Measurements from ENCODE around the gene RELN. TPM values are rescaled to one million over a fixed set of nuclear protein-coding genes. Genes with fewer than 3 reads are reported as not detected.
"Not testable (repeated sequence)": the region's sequence is repeated elsewhere in the genome, so short reads cannot be mapped to it uniquely, and the experiment has no call there.

The RELN gene
- total RNA-seq, 2 experiments from 2014 or later = not detected

DNA sequence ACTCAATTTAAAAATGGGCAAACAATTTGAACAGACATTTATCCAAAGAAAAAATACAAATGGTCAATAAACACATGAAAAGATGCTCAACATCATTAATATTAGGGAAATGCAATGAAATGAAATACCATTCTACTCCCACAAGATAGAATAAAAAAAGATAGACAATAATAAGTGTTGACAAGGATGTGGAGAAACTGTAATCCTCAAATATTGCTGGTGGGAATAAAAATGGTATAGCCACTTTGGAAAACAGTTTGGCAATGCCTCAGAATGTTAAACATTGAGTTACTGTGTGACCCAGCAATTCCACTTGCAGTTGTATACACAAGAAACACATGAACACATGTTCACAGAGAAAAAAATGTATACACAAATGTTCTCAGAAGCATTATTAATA lies 197.6 kb downstream of the RELN start:
- H3K4me3 Mint-ChIP-seq = no peak overlapping the region
- POLR2A ChIA-PET = no interaction called here

DNA sequence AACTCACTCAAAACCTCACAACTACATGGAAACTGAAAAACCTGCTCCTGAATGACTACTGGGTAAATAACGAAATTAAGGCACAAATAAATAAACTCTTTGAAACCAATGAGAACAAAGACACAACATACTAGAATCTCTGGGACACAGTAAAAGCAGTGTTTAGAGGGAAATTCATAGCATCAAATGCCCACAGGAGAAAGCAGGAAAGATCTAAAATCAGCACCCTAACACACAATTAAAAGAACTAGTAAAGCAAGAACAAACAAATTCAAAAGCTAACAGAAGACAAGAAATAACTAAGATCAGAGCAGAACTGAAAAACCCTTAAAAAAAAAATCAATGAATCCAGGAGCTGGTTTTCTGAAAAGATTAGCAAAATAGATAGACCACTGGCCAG lies 202.4 kb downstream of the RELN start:
- ATAC-seq (ENCODE audit: poor library complexity); H3K27ac ChIP-seq (ENCODE audit: low read depth in 1 of 2, low read length in 2 of 2); H3K27ac Mint-ChIP-seq; H3K4me1 Mint-ChIP-seq (ENCODE audit: low read depth); H3K36me3 ChIP-seq (ENCODE audit: insufficient read depth, low read length); intact Hi-C loops (cut with DNase I, micrococcal nuclease); H3K4me3 ChIP-seq (ENCODE audit: low read length); H3K27me3 ChIP-seq (ENCODE audit: control insufficient read depth in 1 of 2, insufficient read depth in 2 of 2, low read length in 2 of 2); H3K9me3 ChIP-seq (ENCODE audit: control insufficient read depth in 1 of 2, insufficient read depth in 1 of 2, low read length in 2 of 2); DNase-seq; H3K36me3 Mint-ChIP-seq (ENCODE audit: low read depth); CTCF ChIA-PET; H3K4me3 Mint-ChIP-seq; H3K9me3 Mint-ChIP-seq; H3K4me1 ChIP-seq (ENCODE audit: insufficient read depth, low read length); POLR2A ChIA-PET: not testable (repeated sequence)
- peaks cover 14% of the 10 kb centered on the region for H3K27me3 Mint-ChIP-seq

More for the DNA sequence above, 197.6 kb downstream of the RELN start:
- H3K9me3 ChIP-seq (ENCODE audit: control insufficient read depth in 1 of 2, insufficient read depth in 1 of 2, low read length in 2 of 2) = no peaks in the 10 kb centered on the region
- Mint-ChIP-seq H3K27me3 (peaks cover 2% of the 10 kb centered on the region), H3K27ac (no peak overlapping the region), H3K9me3 (peaks cover under 1% of the 10 kb centered on the region), H3K36me3 (ENCODE audit: low read depth) (no peaks in the 10 kb centered on the region), H3K4me1 (ENCODE audit: low read depth) (no peaks in the 10 kb centered on the region)
- H3K4me3 ChIP-seq (ENCODE audit: low read length) = no peak overlapping the region
- no peaks in the 10 kb centered on the region for H3K4me1 ChIP-seq (ENCODE audit: insufficient read depth, low read length)
- DNase-seq (no peak), ATAC-seq (ENCODE audit: poor library complexity) (no peak)
- CTCF ChIA-PET = no interaction called here
- intact Hi-C loops (cut with DNase I, micrococcal nuclease) = no loop called here
- H3K27me3 ChIP-seq (ENCODE audit: control insufficient read depth in 1 of 2, insufficient read depth in 2 of 2, low read length in 2 of 2) = no peaks in the 10 kb centered on the region
- H3K36me3 ChIP-seq (ENCODE audit: insufficient read depth, low read length) = no peaks in the 10 kb centered on the region
- no peak overlapping the region for H3K27ac ChIP-seq (ENCODE audit: low read depth in 1 of 2, low read length in 2 of 2)
- TF ChIP-seq, protein P1, sequence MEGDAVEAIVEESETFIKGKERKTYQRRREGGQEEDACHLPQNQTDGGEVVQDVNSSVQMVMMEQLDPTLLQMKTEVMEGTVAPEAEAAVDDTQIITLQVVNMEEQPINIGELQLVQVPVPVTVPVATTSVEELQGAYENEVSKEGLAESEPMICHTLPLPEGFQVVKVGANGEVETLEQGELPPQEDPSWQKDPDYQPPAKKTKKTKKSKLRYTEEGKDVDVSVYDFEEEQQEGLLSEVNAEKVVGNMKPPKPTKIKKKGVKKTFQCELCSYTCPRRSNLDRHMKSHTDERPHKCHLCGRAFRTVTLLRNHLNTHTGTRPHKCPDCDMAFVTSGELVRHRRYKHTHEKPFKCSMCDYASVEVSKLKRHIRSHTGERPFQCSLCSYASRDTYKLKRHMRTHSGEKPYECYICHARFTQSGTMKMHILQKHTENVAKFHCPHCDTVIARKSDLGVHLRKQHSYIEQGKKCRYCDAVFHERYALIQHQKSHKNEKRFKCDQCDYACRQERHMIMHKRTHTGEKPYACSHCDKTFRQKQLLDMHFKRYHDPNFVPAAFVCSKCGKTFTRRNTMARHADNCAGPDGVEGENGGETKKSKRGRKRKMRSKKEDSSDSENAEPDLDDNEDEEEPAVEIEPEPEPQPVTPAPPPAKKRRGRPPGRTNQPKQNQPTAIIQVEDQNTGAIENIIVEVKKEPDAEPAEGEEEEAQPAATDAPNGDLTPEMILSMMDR (IDR thresholded peaks at IDR 0.05) = no peak

DNA sequence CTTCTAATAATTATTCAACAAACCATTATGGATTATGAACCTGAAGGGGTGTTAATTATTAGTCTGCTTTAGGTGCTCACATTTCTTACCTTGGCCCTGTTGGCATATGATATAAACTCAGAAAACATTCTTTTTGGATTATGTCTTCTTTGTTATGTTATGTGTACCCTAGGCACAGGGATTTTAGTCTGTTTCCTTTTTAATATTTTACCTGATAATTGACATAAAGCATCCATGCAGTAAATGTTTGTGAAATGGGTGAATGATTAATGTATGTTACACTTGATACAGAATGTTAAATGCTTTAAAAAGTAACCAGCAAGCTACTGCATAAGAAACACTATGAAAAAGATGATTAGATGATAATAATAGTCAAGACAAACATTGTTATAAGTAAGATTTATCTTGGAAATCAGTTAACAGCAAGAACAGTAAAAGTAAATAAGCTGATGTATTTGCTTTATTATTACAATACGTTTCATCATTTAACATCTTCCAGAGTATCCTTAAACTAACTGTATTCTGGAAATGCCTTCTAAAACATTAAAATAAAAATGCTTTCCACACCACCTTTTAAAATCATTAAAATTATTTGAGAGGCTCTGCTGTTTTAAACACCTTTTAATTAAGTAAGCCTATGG lies 204.7 kb downstream of the RELN start:
- DNase-seq (no peak), ATAC-seq (ENCODE audit: poor library complexity) (no peak)
- intact Hi-C loops (cut with DNase I, micrococcal nuclease) = no loop called here
- Mint-ChIP-seq H3K27ac (no peak overlapping the region), H3K27me3 (peaks cover 19% of the 10 kb centered on the region), H3K36me3 (ENCODE audit: low read depth) (no peaks in the 10 kb centered on the region), H3K4me3 (no peak overlapping the region), H3K4me1 (ENCODE audit: low read depth) (no peaks in the 10 kb centered on the region), H3K9me3 (peaks cover 4% of the 10 kb centered on the region)
- no peak overlapping the region for H3K4me3 ChIP-seq (ENCODE audit: low read length)
- no peaks in the 10 kb centered on the region for H3K4me1 ChIP-seq (ENCODE audit: insufficient read depth, low read length)
- no peaks in the 10 kb centered on the region for H3K27me3 ChIP-seq (ENCODE audit: control insufficient read depth in 1 of 2, insufficient read depth in 2 of 2, low read length in 2 of 2)
- H3K36me3 ChIP-seq (ENCODE audit: insufficient read depth, low read length) = no peaks in the 10 kb centered on the region
- H3K27ac ChIP-seq (ENCODE audit: low read depth in 1 of 2, low read length in 2 of 2) = no peak overlapping the region
- TF ChIP-seq, protein P1 (IDR thresholded peaks at IDR 0.05) = no peak
- ChIA-PET CTCF (no interaction called here), POLR2A (no interaction called here)
- H3K9me3 ChIP-seq (ENCODE audit: control insufficient read depth in 1 of 2, insufficient read depth in 1 of 2, low read length in 2 of 2) = peaks cover 0 to under 1% of the 10 kb centered on the region in 2 experiments

DNA sequence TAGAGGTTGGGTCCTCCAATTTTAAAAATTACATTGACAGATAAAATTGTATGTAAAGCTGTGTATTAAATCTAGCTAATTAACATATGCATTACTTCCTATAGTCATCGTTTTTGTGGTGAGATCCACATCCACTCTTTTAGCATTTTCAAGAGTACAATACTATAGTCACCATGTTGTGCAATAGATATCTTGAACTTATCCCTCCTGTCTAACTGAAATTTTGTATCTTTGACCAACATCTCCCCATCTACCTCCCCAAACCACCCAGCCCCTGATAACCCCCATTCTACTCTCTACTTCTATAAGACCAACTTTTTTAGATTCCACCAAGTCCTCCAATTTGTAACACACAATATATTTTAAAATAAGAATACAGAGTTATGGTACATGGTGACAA lies 208.0 kb downstream of the RELN start:
- no peaks in the 10 kb centered on the region for H3K4me1 Mint-ChIP-seq (ENCODE audit: low read depth)
- ATAC-seq (ENCODE audit: poor library complexity) = no peak
- Histone ChIP-seq H3K36me3 (ENCODE audit: insufficient read depth, low read length) (no peaks in the 10 kb centered on the region), H3K4me3 (ENCODE audit: low read length) (no peak overlapping the region), H3K27me3 (ENCODE audit: control insufficient read depth in 1 of 2, insufficient read depth in 2 of 2, low read length in 2 of 2) (no peaks in the 10 kb centered on the region), H3K9me3 (ENCODE audit: control insufficient read depth in 1 of 2, insufficient read depth in 1 of 2, low read length in 2 of 2) (peaks cover 0 to 4% of the 10 kb centered on the region in 2 experiments), H3K27ac (ENCODE audit: low read depth in 1 of 2, low read length in 2 of 2) (no peak overlapping the region), H3K4me1 (ENCODE audit: insufficient read depth, low read length) (no peaks in the 10 kb centered on the region)
- POLR2A ChIA-PET = no interaction called here
- CTCF ChIA-PET = no interaction called here
- H3K9me3 Mint-ChIP-seq = no peaks in the 10 kb centered on the region
- intact Hi-C loops (cut with DNase I, micrococcal nuclease) = no loop called here
- TF ChIP-seq, protein P1 (IDR thresholded peaks at IDR 0.05) = no peak
- peaks cover 12% of the 10 kb centered on the region for H3K27me3 Mint-ChIP-seq
- H3K4me3 Mint-ChIP-seq = no peak overlapping the region
- no peaks in the 10 kb centered on the region for H3K36me3 Mint-ChIP-seq (ENCODE audit: low read depth)
- no peak overlapping the region for H3K27ac Mint-ChIP-seq
- no peak for DNase-seq

DNA sequence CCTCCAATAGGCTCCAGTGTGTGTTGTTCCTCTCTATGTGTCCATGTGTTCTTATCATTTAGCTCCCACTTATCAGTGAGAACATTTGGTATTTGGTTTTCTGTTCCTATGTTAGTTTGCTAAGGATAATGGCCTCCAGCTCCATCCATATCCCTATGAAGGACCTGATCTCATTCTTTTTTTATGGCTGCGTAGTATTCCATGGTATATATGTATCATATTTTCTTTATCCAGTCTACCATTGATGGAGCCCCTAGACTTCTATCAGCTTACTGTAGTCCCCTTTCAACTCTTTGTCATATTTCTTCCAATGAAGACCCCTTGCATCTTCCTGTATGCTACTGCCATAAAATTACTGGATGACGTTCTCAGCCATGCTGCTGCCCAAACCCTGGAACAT lies 208.9 kb downstream of the RELN start:
- ATAC-seq (ENCODE audit: poor library complexity); H3K4me3 ChIP-seq (ENCODE audit: low read length); H3K27ac ChIP-seq (ENCODE audit: low read depth in 1 of 2, low read length in 2 of 2); H3K4me1 ChIP-seq (ENCODE audit: insufficient read depth, low read length); POLR2A ChIA-PET; intact Hi-C loops (cut with DNase I, micrococcal nuclease); DNase-seq; H3K36me3 ChIP-seq (ENCODE audit: insufficient read depth, low read length); H3K36me3 Mint-ChIP-seq (ENCODE audit: low read depth); H3K9me3 ChIP-seq (ENCODE audit: control insufficient read depth in 1 of 2, insufficient read depth in 1 of 2, low read length in 2 of 2); H3K27ac Mint-ChIP-seq; H3K4me1 Mint-ChIP-seq (ENCODE audit: low read depth); H3K9me3 Mint-ChIP-seq; H3K27me3 ChIP-seq (ENCODE audit: control insufficient read depth in 1 of 2, insufficient read depth in 2 of 2, low read length in 2 of 2); CTCF ChIA-PET; H3K4me3 Mint-ChIP-seq; H3K27me3 Mint-ChIP-seq: not testable (repeated sequence)

Measured in CD4-positive, alpha-beta T cell (primary cell).